SK-N-SH (cell line): Measurements from ENCODE around the gene SH2D3A. TPM values are rescaled to one million over a fixed set of nuclear protein-coding genes. Genes with fewer than 3 reads are reported as not detected.
"Not testable (repeated sequence)": the region's sequence is repeated elsewhere in the genome, so short reads cannot be mapped to it uniquely, and the experiment has no call there.

Experiments used
- CTCF ChIA-PET: fragments of 300-600, 350-600 bp; formaldehyde crosslinking; extraction: SDS; loops from one replicate; lab custom pipeline; 2021; lab: Yijun Ruan, JAX
- POLR2A ChIA-PET: fragments of 350-600 bp; sonication (Branson Sonifier 250); formaldehyde crosslinking; extraction: SDS; loops from one replicate; lab custom pipeline; 2020; ENCODE audit warnings: antibody characterized with exemption, inconsistent platforms; lab: Yijun Ruan, JAX
- DNase-seq: peaks from one replicate; pipeline ENCODE4 v3.0.0; 2012
- H2AFZ ChIP-seq: fragments of 200-600 bp; sonication (generic); 2 replicates; pipeline ENCODE4 v1.8.1; 2016; ENCODE audit warnings: antibody characterized with exemption, mild to moderate bottlenecking, low read depth
- H3F3A ChIP-seq: fragments of 200-600 bp; sonication (generic); replicated peaks from 2 replicates; pipeline ENCODE3; 2016; ENCODE audit warnings: antibody characterized with exemption, mild to moderate bottlenecking; ENCODE audit not compliant: insufficient read depth
- H3K27ac ChIP-seq, 2 experiments: fragments of 200-500 bp in 1 of 2; fragments of 200-600 bp in 1 of 2; sonication (Bioruptor generic) in 1 of 2; sonication (generic), shearing (Covaris generic) in 1 of 2; 2 replicates each; pipeline versions ENCODE4 v1.5.1 to v1.6.1; 2014 to 2016; ENCODE audit warnings: low read depth in 2 of 2, inconsistent platforms in 1 of 2, low read length in 1 of 2, mild to moderate bottlenecking in 1 of 2, mixed read lengths in 1 of 2
- H3K27me3 ChIP-seq: fragments of 200-600 bp; sonication (generic), shearing (Covaris generic); 2 replicates; pipeline ENCODE4 v1.6.1; 2016; ENCODE audit warnings: mixed run types; ENCODE audit not compliant: insufficient read depth
- H3K36me3 ChIP-seq, 2 experiments: fragments of 200-500 bp in 1 of 2; fragments of 200-600 bp in 1 of 2; sonication (Bioruptor generic) in 1 of 2; sonication (generic) in 1 of 2; replicated peaks in 1 of 2; 2 replicates each; pipeline versions ENCODE3 to v1.5.1; 2014 to 2016; ENCODE audit warnings: low read length in 1 of 2, mild to moderate bottlenecking in 1 of 2; ENCODE audit not compliant: insufficient read depth in 2 of 2, control insufficient read depth in 1 of 2
- H3K4me1 ChIP-seq, 2 experiments: fragments of 200-500 bp in 1 of 2; fragments of 200-600 bp in 1 of 2; sonication (Bioruptor generic) in 1 of 2; sonication (generic), shearing (Covaris generic) in 1 of 2; 2 replicates each; pipeline versions ENCODE4 v1.5.1 to v1.6.1; 2014 to 2016; ENCODE audit warnings: low read depth in 1 of 2, low read length in 1 of 2, mixed run types in 1 of 2; ENCODE audit not compliant: insufficient read depth in 2 of 2, control insufficient read depth in 1 of 2
- H3K4me2 ChIP-seq: fragments of 200-600 bp; sonication (generic), shearing (Covaris generic); 2 replicates; pipeline ENCODE4 v1.6.1; 2017; ENCODE audit warnings: mixed run types
- H3K4me3 ChIP-seq, 2 experiments: fragments of 200-500 bp in 1 of 2; fragments of 200-600 bp in 1 of 2; sonication (Bioruptor generic) in 1 of 2; sonication (generic), shearing (Covaris generic) in 1 of 2; 2 replicates each; pipeline versions ENCODE4 v1.5.1 to v1.8.1; 2014 to 2016; ENCODE audit warnings: low read depth in 2 of 2, inconsistent platforms in 1 of 2, low read length in 1 of 2, mild to moderate bottlenecking in 1 of 2, mixed read lengths in 1 of 2, moderate library complexity in 1 of 2
- H3K79me2 ChIP-seq: fragments of 200-600 bp; sonication (generic); 2 replicates; pipeline ENCODE4 v1.8.1; 2017; ENCODE audit warnings: mild to moderate bottlenecking; ENCODE audit not compliant: insufficient read depth
- H3K9ac ChIP-seq: fragments of 200-600 bp; sonication (generic); 2 replicates; pipeline ENCODE4 v1.6.1; 2017; ENCODE audit warnings: mixed run types
- H3K9me2 ChIP-seq: fragments of 200-600 bp; sonication (generic); 2 replicates; pipeline ENCODE4 v1.6.1; 2017; ENCODE audit warnings: mixed run types
- H3K9me3 ChIP-seq: fragments of 200-600 bp; sonication (generic); 2 replicates; pipeline ENCODE4 v1.6.1; 2017; ENCODE audit warnings: mixed run types, mild to moderate bottlenecking, moderate library complexity
- H4K20me1 ChIP-seq: fragments of 200-600 bp; sonication (generic); 2 replicates; pipeline ENCODE4 v1.6.1; 2017; ENCODE audit warnings: mild to moderate bottlenecking, mixed run types; ENCODE audit not compliant: insufficient read depth
- CHD2 ChIP-seq: fragments of 150-350 bp; IDR thresholded peaks from 2 replicates; pipeline ENCODE4 v1.6.1; 2018; ENCODE audit warnings: low read length; ENCODE audit not compliant: partially characterized antibody
- EZH2phosphoT487 ChIP-seq: fragments of 200-600 bp; sonication (generic); IDR thresholded peaks from 2 replicates; pipeline ENCODE4 v1.6.1; 2017; ENCODE audit warnings: low read depth, mixed run types, mild to moderate bottlenecking, antibody characterized with exemption, moderate library complexity, borderline replicate concordance
- FOSL2 ChIP-seq: IDR thresholded peaks from 2 replicates; pipeline ENCODE4 v1.4.0; 2012; ENCODE audit warnings: low read depth, mild to moderate bottlenecking, moderate library complexity, borderline replicate concordance
- FOXM1 ChIP-seq: IDR thresholded peaks from 2 replicates; pipeline ENCODE4 v1.4.0; 2012; ENCODE audit warnings: low read depth, mild to moderate bottlenecking
- GATA2 ChIP-seq: sonication (generic); formaldehyde crosslinking; IDR thresholded peaks from 2 replicates; pipeline ENCODE4 v1.5.0; 2020; ENCODE audit warnings: mild to moderate bottlenecking, missing genetic modification reagents
- JUND ChIP-seq: IDR thresholded peaks from 2 replicates; pipeline ENCODE4 v1.4.0; 2012
- MAX ChIP-seq: IDR thresholded peaks from 2 replicates; pipeline ENCODE4 v1.4.0; 2012; ENCODE audit warnings: low read depth
- MEF2A ChIP-seq: IDR thresholded peaks from 2 replicates; pipeline ENCODE4 v1.4.0; 2012; ENCODE audit warnings: low read depth, borderline replicate concordance
- NRF1 ChIP-seq: IDR thresholded peaks from 2 replicates; pipeline ENCODE4 v1.6.1; 2012; ENCODE audit warnings: low read depth, mild to moderate bottlenecking, low read length
- PBX3 ChIP-seq: IDR thresholded peaks from 2 replicates; pipeline ENCODE4; 2012
- RAD21 ChIP-seq: IDR thresholded peaks from 2 replicates; pipeline ENCODE4 v1.6.1; 2012; ENCODE audit warnings: mild to moderate bottlenecking, low read length
- TCF12 ChIP-seq: IDR thresholded peaks from 2 replicates; pipeline ENCODE4 v1.4.0; 2012
- USF1 ChIP-seq: IDR thresholded peaks from 2 replicates; pipeline ENCODE4 v1.4.0; 2012; ENCODE audit warnings: low read depth, borderline replicate concordance
- WGBS: methylation state at CpG from one replicate; pipeline ENCODE4 v1.1.6; 2017; ENCODE audit warnings: low lambda C conversion rate; 5-methylcytosine and 5-hydroxymethylcytosine counted together
- polyA plus RNA-seq, 3 experiments: library from polyadenylated mRNA; depleted of rRNA; stranded (reverse); fragments of >200 nt; gene quantifications; 2 replicates each; pipeline ENCODE4 v1.2.3, GENCODE V29; 2012

Gene SH2D3A
- polyA plus RNA-seq, 1 of the 3 experiments (the other 2 are of a cell fraction) = 0.35 TPM

- no peaks in the 10 kb centered on the region for H3K27me3 ChIP-seq
- TF ChIP-seq FOXM1 (no peak), PBX3 (no peak), RAD21 (no peak), MAX (no peak), EZH2phosphoT487 (no peak), USF1 (no peak), FOSL2 (no peak), TCF12 (no peak), NRF1 (no peak), GATA2 (CRISPR knock-in tag) (no peak), JUND (no peak), MEF2A (no peak), CHD2 (no peak)
- TF ChIP-seq, all 33 proteins: peak for 0
- Histone ChIP-seq H3K9me2 (no peaks in the 10 kb centered on the region), H3K4me1 (peaks cover 0 to 5% of the 10 kb centered on the region in 2 experiments; a peak in 2 of 4 replicates), H3F3A (no peaks in the 10 kb centered on the region), H2AFZ (no peak overlapping the region), H3K4me2 (no peak overlapping the region), H3K36me3 (peaks cover 24 to 42% of the 10 kb centered on the region in 2 experiments), H3K9ac (no peak overlapping the region), H3K4me3 (no peak overlapping the region), H3K79me2 (peaks cover 6% of the 10 kb centered on the region; the same call in 1 of the 2 replicates), H3K9me3 (no peaks in the 10 kb centered on the region), H3K27ac (no peak overlapping the region), H4K20me1 (no peaks in the 10 kb centered on the region)
- POLR2A ChIA-PET = no interaction called here
- CTCF ChIA-PET = interaction anchor here (1.1 kb wide), 1 partner anchor 11 kb away, joined by 3 read pairs; no protein-coding TSS in a partner anchor
- 92% methylated on average over 14 of the region's 20 CpGs for WGBS
- no peak for DNase-seq
These were observed 17.2 kb downstream of the SH2D3A start for GRCh38 chr19:6750062-6750461.

- peaks cover 24 to 47% of the 10 kb centered on the region in 2 experiments for H3K36me3 ChIP-seq
- H3K9me2 ChIP-seq, H3K4me3 ChIP-seq, H3K79me2 ChIP-seq, H3K27me3 ChIP-seq, H4K20me1 ChIP-seq, H3K4me2 ChIP-seq, POLR2A ChIA-PET, H2AFZ ChIP-seq, H3K9me3 ChIP-seq, H3K27ac ChIP-seq, DNase-seq, CTCF ChIA-PET, H3K9ac ChIP-seq: not testable (repeated sequence)
- H3F3A ChIP-seq = peaks cover 11% of the 10 kb centered on the region
- 89% methylated on average over 10 of the region's 10 CpGs for WGBS
- peaks cover 0 to 17% of the 10 kb centered on the region in 2 experiments; a peak in 3 of 4 replicates for H3K4me1 ChIP-seq
These were observed 18.7 kb downstream of the SH2D3A start for GRCh38 chr19:6748543-6748942.
